Body of pancreas (tissue), 4 donors: ENCODE data around the gene ARRDC2. TPM values are rescaled to one million over a fixed set of nuclear protein-coding genes. Genes with fewer than 3 reads are reported as not detected.

ENCODE experiments used
- ATAC-seq: fragments of 150-250 bp; one replicate; pipeline ENCODE4 v1.9.1; 2016
- DNase-seq, 4 donors: peaks; one replicate each; pipeline ENCODE4 v3.0.0-alpha.2; 2019
- H3K27ac ChIP-seq, 4 donors: fragments of 200-600 bp; sonication (generic); 1 replicate in 3 of 4; 2 replicates in 1 of 4; pipeline versions ENCODE4 v1.5.1 to v1.6.1; 2016 to 2019; ENCODE audit warnings: mild to moderate bottlenecking in 1 of 4, mixed read lengths in 1 of 4, moderate library complexity in 1 of 4
- H3K27me3 ChIP-seq, 2 donors: fragments of 200-600 bp; sonication (generic); one replicate each; pipeline ENCODE4 v1.6.0; 2016; ENCODE audit warnings: mild to moderate bottlenecking in 1 of 2
- H3K36me3 ChIP-seq, 2 donors: fragments of 200-600 bp; sonication (generic); replicated peaks in 1 of 2; 2 replicates each; pipeline ENCODE4 v1.5.1; 2016; ENCODE audit warnings: low read depth in 2 of 2; ENCODE audit not compliant: insufficient read depth in 1 of 2
- H3K4me1 ChIP-seq: fragments of 200-600 bp; sonication (generic); one replicate; pipeline ENCODE4 v1.6.0; 2016
- H3K4me3 ChIP-seq, 2 donors: fragments of 200-600 bp; sonication (generic); 1 replicate in 1 of 2; 2 replicates in 1 of 2; pipeline ENCODE4 v1.5.1; 2016 to 2019
- H3K9me3 ChIP-seq, 3 donors: fragments of 200-600 bp; sonication (generic); 1 replicate in 2 of 3; 2 replicates in 1 of 3; pipeline ENCODE4 v1.5.1; 2016
- CTCF ChIP-seq, 7 experiments: fragments of 450-650 bp in 4 of 7; fragments of 200-600 bp in 3 of 7; sonication (generic) in 3 of 7; IDR thresholded peaks; one replicate each; pipeline ENCODE4 v1.5.1; 2016 to 2019; ENCODE audit warnings: antibody characterized with exemption in 7 of 7
- POLR2A ChIP-seq, 3 donors: fragments of 450-650 bp; IDR thresholded peaks; one replicate each; pipeline ENCODE4 v1.6.1; 2016; ENCODE audit warnings: antibody characterized with exemption in 3 of 3, mild to moderate bottlenecking in 2 of 3
- WGBS, 2 donors: methylation state at CpG; one replicate each; pipeline ENCODE4 v1.1.5; 2017; 5-methylcytosine and 5-hydroxymethylcytosine counted together
- intact Hi-C: fragments of 100-400 bp; cut with DNase I; formaldehyde crosslinking; loops from one replicate; pipeline ENCODE4 v1.15.1; 2023
- total RNA-seq, 2 donors: library from RNA; depleted of rRNA; stranded (reverse); fragments of >200 nt; gene quantifications; one replicate each; pipeline ENCODE4 v1.1.0, GENCODE V29; 2016

Gene ARRDC2
- total RNA-seq, 2 donors from 2014 or later, result 23.1 to 30.1 TPM

- Histone ChIP-seq H3K4me1 (peaks cover 23% of the 10 kb centered on the region), H3K27me3 (no peaks in the 10 kb centered on the region), H3K9me3 (no peaks in the 10 kb centered on the region), H3K27ac (peak overlapping the region; percentile 60 to 85 (median 82)), H3K36me3 (peaks cover 0 to 7% of the 10 kb centered on the region in 2 donors), H3K4me3 (no peak overlapping the region)
- intact Hi-C loops, result no loop called here
- WGBS, 2 donors, result 0 to 1% methylated on average over 24 to 46 of the region's 46 CpGs
- ATAC-seq, result peak; percentile 82
- peak in 1 of 3 donors; percentile 15 for TF ChIP-seq POLR2A (IDR thresholded peaks at IDR 0.05)
- TF ChIP-seq CTCF (IDR thresholded peaks at IDR 0.05), result peak; percentile 94 to 99 (median 98)
- peak; percentile 85 to 88 (median 86) for DNase-seq
These were observed 690 bp upstream of the ARRDC2 start for GRCh38 chr19:18007044-18007916.

GRCh38 chr19:18008814-18009213 lies 844 bp downstream of the ARRDC2 start:
- no peaks in the 10 kb centered on the region for H3K9me3 ChIP-seq
- H3K4me1 ChIP-seq, result peaks cover 31% of the 10 kb centered on the region
- 91 to 98% methylated on average over 11 of the region's 11 CpGs for WGBS, 2 donors
- H3K4me3 ChIP-seq, result no peak overlapping the region
- DNase-seq (no peak), ATAC-seq (no peak)
- peaks cover 7 to 8% of the 10 kb centered on the region in 2 donors for H3K36me3 ChIP-seq
- no peaks in the 10 kb centered on the region for H3K27me3 ChIP-seq
- peak overlapping the region in 2 of 4 donors; percentile 79 to 85 for H3K27ac ChIP-seq
- no peak for TF ChIP-seq CTCF (IDR thresholded peaks at IDR 0.05)
- TF ChIP-seq POLR2A (IDR thresholded peaks at IDR 0.05), result no peak
- intact Hi-C loops, result loop anchor here (2.0 kb wide), 1 partner anchor 50 kb away; no protein-coding TSS in a partner anchor

- 88 to 91% methylated on average over 13 to 32 of the region's 37 CpGs for WGBS, 2 donors
- intact Hi-C loops, result loop anchor here (2.0 kb wide), 1 partner anchor 49 kb away; no protein-coding TSS in a partner anchor
- ATAC-seq, result no peak
- H3K27ac ChIP-seq, result no peak overlapping the region
- no peak for TF ChIP-seq CTCF (IDR thresholded peaks at IDR 0.05)
- no peak for TF ChIP-seq POLR2A (IDR thresholded peaks at IDR 0.05)
- H3K9me3 ChIP-seq, result no peaks in the 10 kb centered on the region
- DNase-seq, result no peak
- H3K27me3 ChIP-seq, result no peaks in the 10 kb centered on the region
- H3K4me1 ChIP-seq, result peaks cover 34% of the 10 kb centered on the region
- no peak overlapping the region for H3K4me3 ChIP-seq
- H3K36me3 ChIP-seq, result peaks cover 7 to 8% of the 10 kb centered on the region in 2 donors
These were observed 1.6 kb downstream of the ARRDC2 start for GRCh38 chr19:18009412-18010066.

- peaks cover 7 to 8% of the 10 kb centered on the region in 2 donors for H3K36me3 ChIP-seq
- intact Hi-C loops, result no loop called here
- H3K4me1 ChIP-seq, result peaks cover 34% of the 10 kb centered on the region
- no peak for ATAC-seq
- no peaks in the 10 kb centered on the region for H3K9me3 ChIP-seq
- DNase-seq, result no peak
- H3K27me3 ChIP-seq, result no peaks in the 10 kb centered on the region
- 92% methylated on average over 11 of the region's 11 CpGs; no CpG with 5 or more reads in 1 of the 2 donors for WGBS, 2 donors
- TF ChIP-seq POLR2A (IDR thresholded peaks at IDR 0.05) (no peak), CTCF (IDR thresholded peaks at IDR 0.05) (no peak)
- H3K4me3 ChIP-seq, result no peak overlapping the region
- H3K27ac ChIP-seq, result no peak overlapping the region
These were observed 2.2 kb downstream of the ARRDC2 start for GRCh38 chr19:18010149-18010548.
